ENCODE results near the gene PDCD11.
A peak's percentile ranks its signal among the peaks of the same experiment; 100 is the strongest.

Gene PDCD11

GRCh38 chr10:103457896-103458583, 61.6 kb downstream of the PDCD11 start:
- no peak overlapping the region for H3K4me3 ChIP-seq (ENCODE audit: control insufficient read depth, low read depth, low read length)
- no peak for TF ChIP-seq CTCF (conservative IDR thresholded peaks at IDR 0.05; ENCODE audit: control insufficient read depth, insufficient read depth, low read depth, low read length)
- DNase-seq (ENCODE audit: low read depth) = no peak

GRCh38 chr10:103458720-103459119, 62.3 kb downstream of the PDCD11 start, which contains the start of gene CALHM1:
TSS of gene CALHM1 (minus strand) at chr10:103458900. CDS start at chr10:103458751, 149 bp downstream.
- TF ChIP-seq CTCF (conservative IDR thresholded peaks at IDR 0.05; ENCODE audit: control insufficient read depth, insufficient read depth, low read depth, low read length) = no peak
- DNase-seq (ENCODE audit: low read depth) = no peak
- H3K4me3 ChIP-seq (ENCODE audit: control insufficient read depth, low read depth, low read length) = no peak within 1 kb of the TSS

GRCh38 chr10:103459615-103460014, 63.2 kb downstream of the PDCD11 start:
- no peak for TF ChIP-seq CTCF (conservative IDR thresholded peaks at IDR 0.05; ENCODE audit: control insufficient read depth, insufficient read depth, low read depth, low read length)
- DNase-seq (ENCODE audit: low read depth) = no peak
- no peak overlapping the region for H3K4me3 ChIP-seq (ENCODE audit: control insufficient read depth, low read depth, low read length)

- DNase-seq (ENCODE audit: low read depth) = peak; percentile 56
- no peak overlapping the region for H3K4me3 ChIP-seq (ENCODE audit: control insufficient read depth, low read depth, low read length)
- TF ChIP-seq CTCF (conservative IDR thresholded peaks at IDR 0.05; ENCODE audit: control insufficient read depth, insufficient read depth, low read depth, low read length) = no peak
Measured at GRCh38 chr10:103463499-103463898, 67.1 kb downstream of the PDCD11 start.

GRCh38 chr10:103465411-103466179, 69.2 kb downstream of the PDCD11 start:
- DNase-seq (ENCODE audit: low read depth) = no peak
- no peak for TF ChIP-seq CTCF (conservative IDR thresholded peaks at IDR 0.05; ENCODE audit: control insufficient read depth, insufficient read depth, low read depth, low read length)
- H3K4me3 ChIP-seq (ENCODE audit: control insufficient read depth, low read depth, low read length) = no peak overlapping the region

- no peak overlapping the region for H3K4me3 ChIP-seq (ENCODE audit: control insufficient read depth, low read depth, low read length)
- DNase-seq (ENCODE audit: low read depth) = no peak
- no peak for TF ChIP-seq CTCF (conservative IDR thresholded peaks at IDR 0.05; ENCODE audit: control insufficient read depth, insufficient read depth, low read depth, low read length)
Measured at GRCh38 chr10:103466734-103467133, 70.3 kb downstream of the PDCD11 start.
